GM18507 (cell line): Measurements from ENCODE around the gene CHRM4.

Source experiments
- DNase-seq: peaks from one replicate; pipeline ENCODE4 v3.0.0; 2011; ENCODE audit warnings: low read depth; ENCODE audit not compliant: insufficient read length; ENCODE audit errors: extremely low spot score
- FAIRE-seq: peaks from 2 replicates; lab custom pipeline; 2011; peaks lifted over from hg19 to GRCh38; lab: Jason Lieb, UNC

The CHRM4 gene

GRCh38 chr11:46391578-46392420, at the start of gene CHRM4:
Gene CHRM4 (minus strand): TSS chr11:46391776. CDS start chr11:46386557, 5,219 bp downstream.
- no peak for DNase-seq
- FAIRE-seq = no peak

- DNase-seq = no peak
- FAIRE-seq = no peak
Observed at GRCh38 chr11:46438211-46438610, 46.6 kb upstream of the CHRM4 start.

- FAIRE-seq (peak; percentile 5), DNase-seq (no peak)
Observed at GRCh38 chr11:46437122-46437689, 45.6 kb upstream of the CHRM4 start.

- no peak for FAIRE-seq
- DNase-seq = no peak
Observed at GRCh38 chr11:46436113-46436512, 44.5 kb upstream of the CHRM4 start.

GRCh38 chr11:46435679-46436078, 44.1 kb upstream of the CHRM4 start:
- no peak for FAIRE-seq
- DNase-seq = no peak

GRCh38 chr11:46431211-46431610, 39.6 kb upstream of the CHRM4 start:
- DNase-seq = no peak
- no peak for FAIRE-seq

GRCh38 chr11:46429717-46430116, 38.1 kb upstream of the CHRM4 start:
- DNase-seq (no peak), FAIRE-seq (no peak)

- DNase-seq (no peak), FAIRE-seq (no peak)
Observed at GRCh38 chr11:46427364-46427763, 35.8 kb upstream of the CHRM4 start.

GRCh38 chr11:46426233-46426991, 34.8 kb upstream of the CHRM4 start:
- FAIRE-seq = no peak

GRCh38 chr11:46422588-46422987, 31.0 kb upstream of the CHRM4 start:
- no peak for DNase-seq
- no peak for FAIRE-seq

More at GRCh38 chr11:46426233-46426991, 34.8 kb upstream of the CHRM4 start:
- DNase-seq = no peak

- FAIRE-seq = no peak
- DNase-seq = no peak
Observed at GRCh38 chr11:46421257-46421880, 29.8 kb upstream of the CHRM4 start.

GRCh38 chr11:46420513-46420912, 28.9 kb upstream of the CHRM4 start:
- no peak for DNase-seq
- no peak for FAIRE-seq

GRCh38 chr11:46418751-46419150, 27.2 kb upstream of the CHRM4 start:
- FAIRE-seq (no peak), DNase-seq (no peak)

GRCh38 chr11:46417711-46418110, 26.1 kb upstream of the CHRM4 start:
- DNase-seq = no peak
- no peak for FAIRE-seq

- FAIRE-seq = no peak
- no peak for DNase-seq
Observed at GRCh38 chr11:46414879-46415278, 23.3 kb upstream of the CHRM4 start.

- FAIRE-seq (no peak), DNase-seq (no peak)
Observed at GRCh38 chr11:46414466-46414796, 22.9 kb upstream of the CHRM4 start.

GRCh38 chr11:46413760-46414465, 22.3 kb upstream of the CHRM4 start:
- FAIRE-seq (no peak), DNase-seq (no peak)

GRCh38 chr11:46410021-46410420, 18.4 kb upstream of the CHRM4 start:
- FAIRE-seq (no peak), DNase-seq (no peak)

- DNase-seq (no peak), FAIRE-seq (no peak)
Observed at GRCh38 chr11:46408407-46408986, 16.9 kb upstream of the CHRM4 start.
